Measurements from ENCODE around the gene DOK7.

The DOK7 gene

DNA sequence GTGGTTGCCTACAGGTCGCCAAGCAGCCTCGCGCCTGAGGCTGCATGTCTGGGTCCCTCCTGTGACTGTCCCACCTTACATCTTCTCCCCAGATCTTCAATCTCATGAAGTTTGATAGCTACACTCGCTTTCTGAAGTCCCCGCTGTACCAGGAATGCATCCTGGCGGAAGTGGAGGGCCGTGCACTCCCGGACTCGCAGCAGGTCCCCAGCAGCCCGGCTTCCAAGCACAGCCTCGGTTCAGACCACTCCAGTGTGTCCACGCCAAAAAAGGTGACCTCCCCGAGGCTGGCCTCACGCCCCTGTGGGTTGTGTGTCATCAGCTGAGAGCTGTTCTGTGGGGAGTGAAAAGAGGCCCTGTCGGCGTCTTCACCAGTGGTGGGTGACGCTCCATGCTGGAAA lies 46.3 kb upstream of the DOK7 start:
- H3K36me3 ChIP-seq (replicated peaks): peaks cover 3% of the 10 kb centered on the region

DNA sequence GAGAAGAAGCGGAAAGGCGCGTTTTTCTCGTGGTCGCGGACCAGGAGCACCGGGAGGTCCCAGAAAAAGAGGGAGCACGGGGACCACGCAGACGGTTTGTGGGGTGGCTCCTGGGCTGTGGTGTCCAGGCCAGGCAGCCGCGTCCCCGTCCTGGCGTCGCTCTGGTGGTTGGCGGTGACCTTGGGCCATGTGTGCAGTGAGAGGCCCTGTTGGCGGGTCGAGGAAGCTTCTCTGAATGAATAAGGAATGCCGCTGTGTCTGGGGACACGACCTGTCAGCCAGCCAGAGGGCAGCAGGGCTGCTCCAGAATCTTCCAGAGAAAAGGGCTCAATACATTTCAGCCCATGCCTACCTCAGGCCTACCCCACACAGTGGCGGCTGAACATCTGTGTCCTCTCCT lies 45.7 kb upstream of the DOK7 start:
- TF ChIP-seq, protein P1, sequence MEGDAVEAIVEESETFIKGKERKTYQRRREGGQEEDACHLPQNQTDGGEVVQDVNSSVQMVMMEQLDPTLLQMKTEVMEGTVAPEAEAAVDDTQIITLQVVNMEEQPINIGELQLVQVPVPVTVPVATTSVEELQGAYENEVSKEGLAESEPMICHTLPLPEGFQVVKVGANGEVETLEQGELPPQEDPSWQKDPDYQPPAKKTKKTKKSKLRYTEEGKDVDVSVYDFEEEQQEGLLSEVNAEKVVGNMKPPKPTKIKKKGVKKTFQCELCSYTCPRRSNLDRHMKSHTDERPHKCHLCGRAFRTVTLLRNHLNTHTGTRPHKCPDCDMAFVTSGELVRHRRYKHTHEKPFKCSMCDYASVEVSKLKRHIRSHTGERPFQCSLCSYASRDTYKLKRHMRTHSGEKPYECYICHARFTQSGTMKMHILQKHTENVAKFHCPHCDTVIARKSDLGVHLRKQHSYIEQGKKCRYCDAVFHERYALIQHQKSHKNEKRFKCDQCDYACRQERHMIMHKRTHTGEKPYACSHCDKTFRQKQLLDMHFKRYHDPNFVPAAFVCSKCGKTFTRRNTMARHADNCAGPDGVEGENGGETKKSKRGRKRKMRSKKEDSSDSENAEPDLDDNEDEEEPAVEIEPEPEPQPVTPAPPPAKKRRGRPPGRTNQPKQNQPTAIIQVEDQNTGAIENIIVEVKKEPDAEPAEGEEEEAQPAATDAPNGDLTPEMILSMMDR (IDR thresholded peaks at IDR 0.05; ENCODE audit: low read depth, low read length, missing control alignments): no peak
- Histone ChIP-seq H3K36me3 (replicated peaks) (peaks cover 3% of the 10 kb centered on the region), H3K4me3 (ENCODE audit: low read depth, low read length) (no peak overlapping the region), H3K27me3 (replicated peaks) (no peaks in the 10 kb centered on the region), H3K27ac (no peak overlapping the region)
- DNase-seq: no peak
- in situ Hi-C loops (cut with HindIII; ENCODE audit: low pct_ligation_motif_present, low sequenced_read_pairs): no loop called here

More for the DNA sequence above, 46.3 kb upstream of the DOK7 start:
- no peak for DNase-seq
- no peak overlapping the region for H3K4me3 ChIP-seq (ENCODE audit: low read depth, low read length)
- TF ChIP-seq, protein P1 (IDR thresholded peaks at IDR 0.05; ENCODE audit: low read depth, low read length, missing control alignments): no peak
- in situ Hi-C loops (cut with HindIII; ENCODE audit: low pct_ligation_motif_present, low sequenced_read_pairs): no loop called here
- no peaks in the 10 kb centered on the region for H3K27me3 ChIP-seq (replicated peaks)
- no peak overlapping the region for H3K27ac ChIP-seq

DNA sequence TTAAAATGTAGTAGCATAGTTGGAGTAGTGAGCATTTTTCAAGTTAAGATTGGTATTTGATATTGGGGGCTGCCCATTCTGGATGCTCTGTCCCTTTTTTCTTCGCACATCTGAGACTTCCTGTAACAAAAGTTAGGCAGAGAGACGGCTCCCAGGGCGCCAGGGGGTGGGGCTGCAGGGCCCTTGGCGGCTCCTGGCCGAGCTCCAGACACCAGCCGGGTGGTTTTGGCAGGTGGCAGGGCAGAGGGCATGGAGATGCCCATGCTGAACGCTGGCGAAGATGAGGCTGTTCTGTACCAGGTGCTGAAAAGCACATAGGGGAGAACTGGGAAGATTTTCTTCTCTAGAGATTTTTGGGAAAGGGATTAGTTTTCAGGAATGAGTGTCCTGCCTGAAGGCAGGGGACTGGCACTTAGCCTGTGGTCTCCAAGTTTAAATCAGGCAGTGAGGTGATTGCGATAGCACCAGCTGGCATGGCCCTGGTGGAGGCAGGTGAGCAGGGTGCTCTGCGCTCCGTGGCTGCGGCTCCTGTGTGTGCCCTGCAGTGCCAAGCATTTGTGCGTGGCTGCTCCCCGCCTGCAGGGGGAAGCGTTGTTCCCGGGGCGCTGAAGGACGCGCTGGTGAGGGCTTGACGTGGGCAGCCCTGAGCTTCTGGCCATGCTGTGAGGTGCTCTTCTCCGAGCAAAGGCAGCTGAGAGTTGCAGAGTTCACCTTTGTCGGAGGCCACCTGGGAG lies 44.9 kb upstream of the DOK7 start:
- Histone ChIP-seq H3K27me3 (replicated peaks) (no peaks in the 10 kb centered on the region), H3K36me3 (replicated peaks) (peaks cover 3% of the 10 kb centered on the region), H3K4me3 (ENCODE audit: low read depth, low read length) (no peak overlapping the region), H3K27ac (no peak overlapping the region)
- in situ Hi-C loops (cut with HindIII; ENCODE audit: low pct_ligation_motif_present, low sequenced_read_pairs): no loop called here
- TF ChIP-seq, protein P1 (IDR thresholded peaks at IDR 0.05; ENCODE audit: low read depth, low read length, missing control alignments): peak; percentile 42
- DNase-seq: no peak

DNA sequence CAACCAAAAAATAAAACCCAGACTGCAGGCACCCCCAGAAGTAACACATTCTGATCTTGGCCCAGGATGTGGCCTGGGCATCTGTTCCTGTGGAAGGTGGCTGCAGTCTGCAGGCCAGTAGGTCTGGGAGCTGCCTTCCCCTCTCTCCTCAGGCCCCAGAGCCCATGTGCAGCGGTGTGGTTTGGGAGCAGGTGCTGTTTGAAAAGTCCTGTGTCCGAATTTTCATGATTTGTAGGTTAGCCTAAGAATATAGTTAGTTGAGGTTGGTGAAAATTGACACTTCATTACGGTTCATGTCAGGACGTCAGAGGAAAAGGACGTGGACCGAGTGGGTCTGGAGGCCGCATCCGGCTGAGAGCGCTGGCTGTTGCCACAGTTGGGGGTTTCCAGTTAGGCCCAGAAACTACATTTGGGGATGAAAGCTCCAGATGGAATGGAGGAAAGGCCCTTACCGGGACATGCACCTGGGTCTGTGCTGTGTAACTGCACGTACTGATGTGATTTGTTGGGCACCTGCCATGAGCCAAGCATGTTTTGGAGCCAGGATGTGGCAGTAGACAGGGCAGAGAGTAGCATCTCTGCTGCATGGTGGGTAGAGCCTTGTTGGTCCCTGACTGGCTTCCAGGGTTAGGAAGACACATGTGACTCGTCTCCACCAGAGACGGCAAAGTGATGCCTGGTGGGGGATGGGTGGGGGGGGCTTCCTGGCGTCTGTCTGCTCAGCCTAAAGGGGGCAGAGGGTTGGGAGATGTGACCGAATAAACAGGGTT lies 43.1 kb upstream of the DOK7 start:
- TF ChIP-seq, protein P1 (IDR thresholded peaks at IDR 0.05; ENCODE audit: low read depth, low read length, missing control alignments): no peak
- H3K27ac ChIP-seq: no peak overlapping the region
- H3K27me3 ChIP-seq (replicated peaks): no peaks in the 10 kb centered on the region
- no peak for DNase-seq
- H3K36me3 ChIP-seq (replicated peaks): peaks cover 3% of the 10 kb centered on the region
- no peak overlapping the region for H3K4me3 ChIP-seq (ENCODE audit: low read depth, low read length)
- in situ Hi-C loops (cut with HindIII; ENCODE audit: low pct_ligation_motif_present, low sequenced_read_pairs): no loop called here

DNA sequence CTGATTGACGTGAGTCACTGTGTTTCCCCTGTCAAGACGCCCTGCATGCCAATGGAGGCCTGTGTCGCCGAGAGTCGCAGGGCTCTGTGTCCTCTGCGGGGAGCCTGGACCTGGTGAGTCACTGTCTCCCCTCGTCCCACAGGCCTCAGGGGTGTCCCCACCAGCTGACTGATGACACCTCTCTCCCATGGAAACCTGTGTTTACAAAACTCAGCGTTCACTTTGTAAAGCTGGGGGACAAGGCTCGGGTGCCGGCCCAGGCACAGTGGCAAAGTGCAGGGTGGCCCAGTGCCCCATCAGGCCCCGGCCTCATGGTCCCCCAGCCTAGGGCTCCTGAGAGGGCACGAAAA lies 42.5 kb upstream of the DOK7 start:
- in situ Hi-C loops (cut with HindIII; ENCODE audit: low pct_ligation_motif_present, low sequenced_read_pairs): no loop called here
- H3K27me3 ChIP-seq (replicated peaks): no peaks in the 10 kb centered on the region
- DNase-seq: peak; percentile 6
- no peak overlapping the region for H3K27ac ChIP-seq
- peaks cover 3% of the 10 kb centered on the region for H3K36me3 ChIP-seq (replicated peaks)
- TF ChIP-seq, protein P1 (IDR thresholded peaks at IDR 0.05; ENCODE audit: low read depth, low read length, missing control alignments): no peak
- H3K4me3 ChIP-seq (ENCODE audit: low read depth, low read length): no peak overlapping the region

Data from brain microvascular endothelial cell (primary cell).